ENCODE results near the gene CACNA1C.
A peak's percentile ranks its signal among the peaks of the same experiment; 100 is the strongest.

The CACNA1C gene

DNA sequence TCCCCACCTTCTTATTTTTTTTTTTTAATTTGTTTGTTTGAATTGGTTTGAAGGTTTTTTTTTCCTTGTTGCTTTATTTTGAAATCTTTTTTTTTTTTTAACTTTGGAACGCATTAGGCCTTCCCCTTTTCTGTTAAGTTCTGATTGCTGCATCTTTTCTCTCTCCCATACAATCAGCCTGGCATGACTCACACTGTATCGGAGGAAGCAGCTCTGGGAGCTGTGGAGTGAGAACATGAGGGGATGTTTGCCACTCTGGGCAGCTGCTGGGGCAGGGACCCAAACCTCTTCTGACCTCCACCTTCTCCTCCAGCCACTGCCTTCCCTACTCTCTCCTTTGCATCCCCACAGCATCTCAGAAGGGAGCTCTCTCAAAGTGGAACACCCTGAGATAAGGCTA, 581.7 kb downstream of the CACNA1C start:
- no peak for FAIRE-seq
- no peak for DNase-seq (ENCODE audit: low spot score)

DNA sequence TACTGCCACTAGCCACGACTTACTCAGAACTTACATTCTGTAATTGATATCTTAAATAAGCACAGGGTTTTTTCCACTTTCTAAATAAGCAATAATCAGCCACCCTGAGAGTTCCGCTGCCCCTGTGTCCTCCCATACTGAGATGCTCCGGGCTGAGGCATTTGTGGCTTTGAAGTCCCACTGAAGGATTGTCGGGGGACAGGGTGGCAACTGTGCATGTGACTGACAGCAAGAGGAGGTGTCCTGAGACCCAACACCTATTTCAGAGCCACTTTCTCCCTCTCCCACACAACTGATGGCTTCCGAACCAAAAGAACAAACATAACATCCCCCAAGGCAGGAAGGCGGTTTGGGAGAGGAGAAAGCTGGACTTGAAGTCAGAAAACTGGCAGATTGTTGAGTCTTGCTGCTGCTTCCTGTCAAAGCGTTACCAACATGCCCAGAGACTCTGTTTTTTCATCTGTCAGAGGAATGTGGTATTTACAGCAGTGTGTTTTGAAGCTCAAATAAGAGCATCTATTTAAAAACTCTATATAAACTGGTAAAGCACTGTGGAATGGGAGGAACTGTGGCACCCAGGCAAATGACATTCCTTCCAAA, 584.1 kb downstream of the CACNA1C start:
- no peak for DNase-seq (ENCODE audit: low spot score)
- no peak for FAIRE-seq

GRCh38 chr12:2637371-2637770, 584.6 kb downstream of the CACNA1C start:
- FAIRE-seq (no peak), DNase-seq (ENCODE audit: low spot score) (no peak)

DNA sequence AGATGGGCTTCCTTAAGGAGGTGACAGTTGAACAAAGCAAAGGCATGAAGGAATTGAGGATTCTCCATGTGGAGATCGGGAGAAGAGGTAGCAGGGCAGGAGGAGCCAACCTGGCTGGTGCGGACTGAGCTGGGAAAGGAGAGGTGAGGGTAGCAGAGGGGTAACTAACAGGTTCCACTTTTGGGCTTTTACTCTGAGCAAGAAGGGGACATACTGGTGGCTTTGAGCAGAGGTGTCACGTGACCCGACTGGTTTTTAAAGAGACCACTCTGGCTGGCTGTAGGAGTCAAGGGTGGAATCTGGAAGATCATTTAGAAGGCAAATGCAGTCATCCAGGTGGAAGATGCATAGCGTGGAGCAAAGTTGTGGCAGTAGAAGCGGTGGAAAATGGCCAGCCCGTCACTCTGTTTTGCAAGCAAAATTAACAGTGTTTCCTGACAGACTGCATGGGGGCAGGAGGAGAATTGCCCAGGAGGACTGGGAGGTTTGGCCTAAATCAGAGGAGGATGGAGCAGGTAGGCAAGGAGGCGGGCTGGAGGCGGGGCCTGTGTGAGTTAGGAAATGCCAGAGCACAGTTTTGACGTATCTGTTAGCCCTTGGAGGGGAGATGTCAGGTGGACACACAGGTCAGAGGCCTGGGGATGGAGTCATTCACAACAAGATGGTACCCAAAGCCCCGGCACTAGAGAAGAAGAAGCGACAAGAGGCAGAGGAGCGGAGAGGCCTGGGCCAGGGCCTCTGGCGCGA, 585.7 kb downstream of the CACNA1C start:
- DNase-seq (ENCODE audit: low spot score) (no peak), FAIRE-seq (no peak)

DNA sequence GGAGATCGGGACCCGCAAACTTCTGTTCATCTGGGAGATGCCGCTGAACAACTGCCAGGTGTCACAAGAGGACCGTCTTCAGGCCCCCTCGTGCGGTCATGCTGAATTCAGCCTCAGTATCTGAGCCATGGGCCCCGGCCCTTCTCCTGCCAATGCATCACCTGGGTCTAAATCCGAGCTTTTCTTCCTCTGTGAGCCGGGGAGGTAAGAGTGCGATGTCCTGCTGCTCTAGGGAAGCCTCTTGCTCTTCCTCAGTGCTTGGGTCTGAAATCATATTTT, 586.2 kb downstream of the CACNA1C start:
- no peak for DNase-seq (ENCODE audit: low spot score)
- FAIRE-seq, result no peak

DNA sequence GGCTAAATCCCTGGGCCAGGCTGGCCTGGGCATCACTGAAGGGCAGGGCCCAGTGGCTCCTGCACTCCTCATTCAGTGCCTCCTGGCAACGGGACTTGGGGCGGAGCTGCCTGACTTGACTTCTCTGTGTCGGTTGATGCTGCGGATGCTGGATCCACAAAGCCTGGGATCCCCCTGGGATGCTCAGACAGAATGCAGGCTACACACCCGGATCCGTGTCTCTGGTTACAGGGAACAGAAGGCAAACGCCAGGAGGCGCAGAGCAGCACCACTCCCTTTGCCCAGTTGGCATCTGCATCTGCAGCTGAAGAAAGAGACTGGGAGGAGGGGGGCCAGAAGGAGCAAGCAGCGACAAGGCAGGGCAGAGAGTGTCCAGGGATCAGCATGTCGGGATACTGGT, 587.5 kb downstream of the CACNA1C start:
- FAIRE-seq (no peak), DNase-seq (ENCODE audit: low spot score) (no peak)

- FAIRE-seq, result peak; percentile 85
- peak; percentile 87 for DNase-seq (ENCODE audit: low spot score)
These were observed 587.9 kb downstream of the CACNA1C start for GRCh38 chr12:2640709-2641108.

- FAIRE-seq (no peak), DNase-seq (ENCODE audit: low spot score) (no peak)
These were observed 588.4 kb downstream of the CACNA1C start for GRCh38 chr12:2641207-2641606.

GRCh38 chr12:2641761-2642160, 589.0 kb downstream of the CACNA1C start:
- FAIRE-seq (no peak), DNase-seq (ENCODE audit: low spot score) (no peak)

- FAIRE-seq, result no peak
- no peak for DNase-seq (ENCODE audit: low spot score)
These were observed 589.5 kb downstream of the CACNA1C start for GRCh38 chr12:2642176-2642892.

GRCh38 chr12:2642896-2643425, 590.2 kb downstream of the CACNA1C start:
- FAIRE-seq, result no peak
- no peak for DNase-seq (ENCODE audit: low spot score)

- no peak for FAIRE-seq
- DNase-seq (ENCODE audit: low spot score), result no peak
These were observed 590.9 kb downstream of the CACNA1C start for GRCh38 chr12:2643576-2644135.

DNA sequence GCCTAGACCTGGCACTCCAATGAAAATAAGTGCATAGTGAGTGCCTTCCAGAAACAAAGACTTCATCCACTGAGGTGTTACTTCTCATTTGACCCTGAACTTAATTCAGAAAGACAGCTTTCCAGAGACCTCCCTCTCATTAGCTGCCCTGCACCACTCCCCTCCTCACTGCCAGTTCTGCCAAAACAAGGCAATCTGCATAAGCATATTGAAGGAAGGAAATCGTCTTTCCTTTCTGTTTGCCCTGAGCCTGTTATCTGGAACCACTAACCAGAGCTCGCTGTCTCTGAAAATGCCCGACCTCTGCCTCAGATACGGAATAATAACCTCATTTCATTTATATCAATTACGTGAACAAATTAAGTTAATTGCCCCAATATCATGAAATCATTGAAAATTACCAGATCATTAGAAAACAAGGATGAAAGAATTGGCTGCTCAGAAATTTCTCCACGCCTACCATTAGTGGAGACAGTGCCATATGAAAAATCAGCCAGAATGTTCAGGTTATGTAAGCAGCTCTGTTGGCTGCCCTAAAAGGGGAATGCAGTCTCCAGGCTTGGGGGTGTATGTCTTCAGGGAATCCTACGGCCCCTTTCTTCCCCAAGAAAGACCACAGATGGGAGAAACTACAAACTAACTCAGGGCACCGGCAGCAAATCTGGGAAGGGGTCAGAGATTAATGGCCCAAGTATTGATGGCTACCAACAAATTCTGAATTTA, 592.1 kb downstream of the CACNA1C start:
- no peak for FAIRE-seq
- DNase-seq (ENCODE audit: low spot score), result no peak

- no peak for DNase-seq (ENCODE audit: low spot score)
- FAIRE-seq, result no peak
These were observed 592.7 kb downstream of the CACNA1C start for GRCh38 chr12:2645460-2645859.

DNA sequence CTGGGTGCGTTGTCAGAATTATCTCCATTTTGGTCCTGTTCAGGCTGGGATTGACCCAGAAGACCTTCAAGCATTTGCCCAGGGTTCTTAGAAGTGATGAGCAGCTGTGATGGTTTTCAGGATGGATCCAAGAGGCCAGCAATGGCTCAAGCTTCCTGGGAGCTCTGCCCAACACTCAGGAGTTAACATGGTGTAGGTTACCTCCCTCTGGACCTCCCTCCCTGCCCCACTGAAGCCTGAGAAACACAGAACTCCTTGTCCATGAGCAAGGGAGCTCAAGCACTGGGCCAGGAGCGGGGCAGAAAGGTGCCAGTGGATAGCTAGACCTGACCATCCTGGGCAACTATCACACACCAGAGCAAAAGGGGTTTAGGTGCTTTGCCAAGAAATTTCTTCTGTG, 593.6 kb downstream of the CACNA1C start:
- FAIRE-seq (no peak), DNase-seq (ENCODE audit: low spot score) (no peak)

DNA sequence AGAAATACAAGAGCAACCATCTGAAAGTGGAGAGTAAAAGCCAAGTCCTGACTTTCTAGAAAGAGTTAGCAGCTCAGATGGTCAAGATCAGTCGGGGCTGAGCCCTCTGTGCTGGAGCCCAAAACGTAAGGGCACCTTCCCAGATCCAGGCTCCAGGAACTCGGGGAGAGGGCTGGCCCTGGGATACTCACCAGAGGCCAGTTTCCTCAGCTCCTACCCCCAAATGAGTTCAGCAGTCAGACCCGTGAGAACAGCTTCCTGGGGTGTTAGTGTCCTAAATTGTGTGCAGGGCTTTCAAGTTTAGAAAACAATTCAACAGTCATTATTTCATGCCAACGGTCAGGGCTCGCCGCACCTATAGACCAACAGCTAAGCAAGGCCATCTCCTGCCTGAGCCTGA, 594.4 kb downstream of the CACNA1C start:
- DNase-seq (ENCODE audit: low spot score) (no peak), FAIRE-seq (no peak)

GRCh38 chr12:2648406-2648805, 595.6 kb downstream of the CACNA1C start:
- FAIRE-seq (no peak), DNase-seq (ENCODE audit: low spot score) (no peak)

DNA sequence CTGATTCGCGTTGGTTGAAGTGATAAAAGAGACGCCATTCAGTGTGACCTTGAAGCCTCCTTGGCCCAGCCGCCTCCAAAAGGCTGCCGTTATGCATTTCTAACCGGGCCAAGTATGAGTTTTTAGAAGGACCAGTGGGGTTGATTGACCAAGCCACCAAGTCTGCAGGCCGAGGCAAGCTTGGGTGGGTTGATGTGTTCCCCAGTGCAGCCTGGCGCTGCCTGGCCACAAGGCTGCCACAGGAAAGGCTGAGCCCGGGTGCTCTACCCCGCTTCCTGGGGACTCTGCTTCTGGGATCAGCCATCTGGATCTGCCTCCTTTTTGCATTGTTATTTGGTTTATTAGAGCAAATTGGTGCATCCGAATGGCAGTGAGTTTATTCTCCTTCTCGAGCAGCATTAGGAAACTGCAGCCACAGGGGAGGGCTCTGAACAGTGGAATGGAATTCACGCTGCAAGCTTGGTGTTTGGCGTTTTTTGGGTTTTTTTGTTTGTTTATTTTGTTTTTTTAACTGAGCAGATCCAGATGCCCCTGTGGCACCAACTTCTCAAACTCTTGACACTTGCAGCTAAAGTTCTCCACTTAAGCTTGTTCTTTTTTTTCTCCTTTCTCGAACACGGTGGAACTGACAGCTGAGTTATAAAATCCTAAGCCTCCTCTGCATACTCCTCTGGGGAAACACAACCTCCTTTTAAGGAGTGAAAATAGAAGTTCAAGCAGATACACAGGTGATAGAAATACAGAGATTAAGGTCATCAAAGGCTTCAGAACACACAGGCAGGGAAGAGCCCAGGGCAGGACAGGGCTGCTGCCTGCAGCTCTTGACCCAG, 596.6 kb downstream of the CACNA1C start:
- no peak for FAIRE-seq
- no peak for DNase-seq (ENCODE audit: low spot score)

- DNase-seq (ENCODE audit: low spot score) (no peak), FAIRE-seq (no peak)
These were observed 597.7 kb downstream of the CACNA1C start for GRCh38 chr12:2650261-2651067.
